Stimulated activated CD8-positive, alpha-beta memory T cell treated with anti-CD3 and anti-CD28 coated beads, Interleukin-15, amount 100 ng/mL, for 4 hours (primary cell): Measurements from ENCODE around the gene RBP3.

Experiments
- DNase-seq, 2 donors: peaks; one replicate each; pipeline ENCODE4 v3.0.0-alpha.2; 2020; ENCODE audit warnings: low read depth in 2 of 2

The RBP3 gene

GRCh38 chr10:47401210-47401609 is 53.0 kb downstream of the RBP3 start:
- DNase-seq: no peak

GRCh38 chr10:47401874-47402640 is 53.9 kb downstream of the RBP3 start:
- DNase-seq: no peak

- no peak for DNase-seq
Observed at GRCh38 chr10:47402641-47403301, 54.6 kb downstream of the RBP3 start.

- DNase-seq: no peak
Observed at GRCh38 chr10:47403446-47404318, 55.5 kb downstream of the RBP3 start.

GRCh38 chr10:47404446-47404845 is 56.3 kb downstream of the RBP3 start:
- no peak for DNase-seq

- DNase-seq: no peak
Observed at GRCh38 chr10:47404937-47405336, 56.8 kb downstream of the RBP3 start.

GRCh38 chr10:47405857-47406547 is 57.8 kb downstream of the RBP3 start:
- DNase-seq: no peak

GRCh38 chr10:47406548-47406869 is 58.3 kb downstream of the RBP3 start:
- no peak for DNase-seq

GRCh38 chr10:47406870-47407691 is 58.9 kb downstream of the RBP3 start:
- no peak for DNase-seq
